ENCODE data around the gene RRBP1. TPM values are rescaled to one million over a fixed set of nuclear protein-coding genes. Genes with fewer than 3 reads are reported as not detected.

The RRBP1 gene
- total RNA-seq, 2 donors from 2014 or later: 191 to 212 TPM

GRCh38 chr20:17722493-17723300 is 40.7 kb upstream of the RRBP1 start:
- no peak overlapping the region for H3K4me3 ChIP-seq (ENCODE audit: low read length)
- no peaks in the 10 kb centered on the region for H3K9me3 ChIP-seq (ENCODE audit: control insufficient read depth, low read length)
- no peaks in the 10 kb centered on the region for H3K36me3 Mint-ChIP-seq (ENCODE audit: low read depth)
- H3K27ac ChIP-seq (ENCODE audit: low read depth, low read length): no peak overlapping the region
- WGBS, 2 experiments (ENCODE audit: insufficient coverage in 1 of 2, insufficient read length in 1 of 2): 91 to 100% methylated on average over 7 to 14 of the region's 14 CpGs
- DNase-seq: no peak
- H3K4me1 ChIP-seq (ENCODE audit: control insufficient read depth, insufficient read depth, low read length): no peaks in the 10 kb centered on the region
- no peak overlapping the region for H3K27ac Mint-ChIP-seq
- no peak overlapping the region for H3K4me3 Mint-ChIP-seq
- no peak overlapping the region for H3K9ac ChIP-seq (ENCODE audit: extremely low read depth, low read length, poor library complexity, severe bottlenecking)
- no peaks in the 10 kb centered on the region for H3K36me3 ChIP-seq (ENCODE audit: control insufficient read depth, insufficient read depth, low read length)
- no peak for TF ChIP-seq CTCF (conservative IDR thresholded peaks at IDR 0.05)
- peaks cover 11% of the 10 kb centered on the region for H3K27me3 Mint-ChIP-seq (ENCODE audit: insufficient read depth)
- H3K4me1 Mint-ChIP-seq: peaks cover 10% of the 10 kb centered on the region
- peaks cover 2% of the 10 kb centered on the region for H3K9me3 Mint-ChIP-seq
- no peaks in the 10 kb centered on the region for H3K27me3 ChIP-seq (ENCODE audit: control insufficient read depth, insufficient read depth, low read length, poor library complexity, severe bottlenecking)

GRCh38 chr20:17721802-17722486 is 39.9 kb upstream of the RRBP1 start:
- H3K27me3 Mint-ChIP-seq (ENCODE audit: insufficient read depth): peaks cover 11% of the 10 kb centered on the region
- no peak overlapping the region for H3K4me3 Mint-ChIP-seq
- Histone ChIP-seq H3K9me3 (ENCODE audit: control insufficient read depth, low read length) (no peaks in the 10 kb centered on the region), H3K4me1 (ENCODE audit: control insufficient read depth, insufficient read depth, low read length) (no peaks in the 10 kb centered on the region), H3K4me3 (ENCODE audit: low read length) (no peak overlapping the region), H3K27ac (ENCODE audit: low read depth, low read length) (no peak overlapping the region), H3K36me3 (ENCODE audit: control insufficient read depth, insufficient read depth, low read length) (no peaks in the 10 kb centered on the region), H3K27me3 (ENCODE audit: control insufficient read depth, insufficient read depth, low read length, poor library complexity, severe bottlenecking) (no peaks in the 10 kb centered on the region), H3K9ac (ENCODE audit: extremely low read depth, low read length, poor library complexity, severe bottlenecking) (no peak overlapping the region)
- peak; percentile 61 for DNase-seq
- peaks cover 10% of the 10 kb centered on the region for H3K4me1 Mint-ChIP-seq
- 72 to 79% methylated on average over 5 to 6 of the region's 6 CpGs for WGBS, 2 experiments (ENCODE audit: insufficient coverage in 1 of 2, insufficient read length in 1 of 2)
- H3K36me3 Mint-ChIP-seq (ENCODE audit: low read depth): no peaks in the 10 kb centered on the region
- H3K27ac Mint-ChIP-seq: no peak overlapping the region
- peak; percentile 51 for TF ChIP-seq CTCF (conservative IDR thresholded peaks at IDR 0.05)
- H3K9me3 Mint-ChIP-seq: peaks cover 2% of the 10 kb centered on the region

- no peaks in the 10 kb centered on the region for H3K9me3 ChIP-seq (ENCODE audit: control insufficient read depth, low read length)
- Mint-ChIP-seq H3K4me3 (no peak overlapping the region), H3K9me3 (peaks cover 2% of the 10 kb centered on the region), H3K4me1 (peaks cover 10% of the 10 kb centered on the region), H3K27ac (no peak overlapping the region), H3K27me3 (ENCODE audit: insufficient read depth) (peaks cover 11% of the 10 kb centered on the region), H3K36me3 (ENCODE audit: low read depth) (no peaks in the 10 kb centered on the region)
- H3K27me3 ChIP-seq (ENCODE audit: control insufficient read depth, insufficient read depth, low read length, poor library complexity, severe bottlenecking): no peaks in the 10 kb centered on the region
- no peak overlapping the region for H3K4me3 ChIP-seq (ENCODE audit: low read length)
- WGBS, 2 experiments (ENCODE audit: insufficient coverage in 1 of 2, insufficient read length in 1 of 2): 89 to 100% methylated on average over 1 to 4 of the region's 4 CpGs
- no peak overlapping the region for H3K27ac ChIP-seq (ENCODE audit: low read depth, low read length)
- H3K9ac ChIP-seq (ENCODE audit: extremely low read depth, low read length, poor library complexity, severe bottlenecking): no peak overlapping the region
- no peaks in the 10 kb centered on the region for H3K36me3 ChIP-seq (ENCODE audit: control insufficient read depth, insufficient read depth, low read length)
- no peaks in the 10 kb centered on the region for H3K4me1 ChIP-seq (ENCODE audit: control insufficient read depth, insufficient read depth, low read length)
- no peak for DNase-seq
- no peak for TF ChIP-seq CTCF (conservative IDR thresholded peaks at IDR 0.05)
These were observed 38.7 kb upstream of the RRBP1 start for GRCh38 chr20:17720755-17721154.

All from endodermal cell (in vitro differentiated cells).